Activated CD4-positive, alpha-beta memory T cell treated with anti-CD3 and anti-CD28 coated beads, Interleukin-2, amount 10 ng/mL, durations not matched to agents 7 days and 5 days (primary cell): ENCODE data around the gene KLF16. TPM values are rescaled to one million over a fixed set of nuclear protein-coding genes. Genes with fewer than 3 reads are reported as not detected.
A peak's percentile ranks its signal among the peaks of the same experiment; 100 is the strongest.

Experiments used
- CTCF ChIA-PET: fragments of 350-600 bp; sonication (Branson Sonifier 250); formaldehyde crosslinking; loops from one replicate; lab custom pipeline; 2021; ENCODE audit warnings: antibody characterized with exemption, inconsistent platforms; lab: Charles Lee
- POLR2A ChIA-PET: fragments of 350-600 bp; sonication (Branson Sonifier 250); formaldehyde crosslinking; loops from one replicate; lab custom pipeline; 2021; ENCODE audit warnings: antibody characterized with exemption; lab: Charles Lee
- DNase-seq: peaks from one replicate; pipeline ENCODE4 v3.0.0-alpha.2; 2020
- H3K27ac Mint-ChIP-seq: one replicate; pipeline ENCODE4 v1.8.0; 2021; ENCODE audit warnings: mild to moderate bottlenecking, mixed read lengths
- H3K27me3 Mint-ChIP-seq: one replicate; pipeline ENCODE4 v1.8.0; 2021; ENCODE audit warnings: mixed read lengths
- H3K36me3 Mint-ChIP-seq: one replicate; pipeline ENCODE4 v1.8.0; 2021; ENCODE audit warnings: low read depth, mixed read lengths
- H3K4me1 Mint-ChIP-seq: one replicate; pipeline ENCODE4 v1.8.0; 2021; ENCODE audit warnings: mixed read lengths
- H3K4me3 Mint-ChIP-seq: one replicate; pipeline ENCODE4 v1.8.0; 2021; ENCODE audit warnings: mild to moderate bottlenecking, mixed read lengths
- H3K9me3 Mint-ChIP-seq: one replicate; pipeline ENCODE4 v1.8.0; 2021; ENCODE audit warnings: mixed read lengths
- total RNA-seq, 2 experiments: library from RNA; stranded (reverse); gene quantifications; one replicate each; pipeline ENCODE4 v1.2.3, GENCODE V29; 2021

KLF16 gene
- total RNA-seq: 10 to 100 TPM; 24.6 to 25.7 TPM

DNA sequence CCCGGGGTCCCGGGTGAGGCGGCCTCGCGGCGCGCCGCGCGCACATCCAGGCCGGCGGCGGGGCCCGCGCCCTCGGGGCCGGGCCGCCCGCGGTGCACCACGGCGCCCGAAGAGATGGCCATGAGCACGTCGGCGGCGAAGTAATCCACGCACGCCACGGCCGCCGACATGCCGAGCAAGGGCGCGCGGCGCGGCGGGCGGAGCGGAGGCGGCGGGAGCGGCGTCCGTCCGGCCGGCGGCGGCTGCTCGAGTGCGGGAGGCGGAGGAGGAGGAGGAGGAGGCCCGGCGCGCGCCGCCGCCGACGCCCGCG is at the start of gene KLF16:
KLF16 (minus strand) TSS at position 252 of the 310 bp plus-strand sequence; CDS start at position 170, 82 bp downstream.
- no peak for DNase-seq
- Mint-ChIP-seq H3K4me3 (peak within 1 kb of the TSS; percentile 93), H3K27me3 (no peaks in the 10 kb centered on the region), H3K9me3 (no peaks in the 10 kb centered on the region), H3K27ac (peak within 1 kb of the TSS; percentile 87), H3K4me1 (peaks cover 46% of the 10 kb centered on the region), H3K36me3 (peaks cover 2% of the 10 kb centered on the region)
- CTCF ChIA-PET: no interaction called here
- POLR2A ChIA-PET: interaction anchor here (2.2 to 4.8 kb wide), 2 partner anchors 9 to 33 kb away, joined by 7 to 40 read pairs; no protein-coding TSS in a partner anchor

DNA sequence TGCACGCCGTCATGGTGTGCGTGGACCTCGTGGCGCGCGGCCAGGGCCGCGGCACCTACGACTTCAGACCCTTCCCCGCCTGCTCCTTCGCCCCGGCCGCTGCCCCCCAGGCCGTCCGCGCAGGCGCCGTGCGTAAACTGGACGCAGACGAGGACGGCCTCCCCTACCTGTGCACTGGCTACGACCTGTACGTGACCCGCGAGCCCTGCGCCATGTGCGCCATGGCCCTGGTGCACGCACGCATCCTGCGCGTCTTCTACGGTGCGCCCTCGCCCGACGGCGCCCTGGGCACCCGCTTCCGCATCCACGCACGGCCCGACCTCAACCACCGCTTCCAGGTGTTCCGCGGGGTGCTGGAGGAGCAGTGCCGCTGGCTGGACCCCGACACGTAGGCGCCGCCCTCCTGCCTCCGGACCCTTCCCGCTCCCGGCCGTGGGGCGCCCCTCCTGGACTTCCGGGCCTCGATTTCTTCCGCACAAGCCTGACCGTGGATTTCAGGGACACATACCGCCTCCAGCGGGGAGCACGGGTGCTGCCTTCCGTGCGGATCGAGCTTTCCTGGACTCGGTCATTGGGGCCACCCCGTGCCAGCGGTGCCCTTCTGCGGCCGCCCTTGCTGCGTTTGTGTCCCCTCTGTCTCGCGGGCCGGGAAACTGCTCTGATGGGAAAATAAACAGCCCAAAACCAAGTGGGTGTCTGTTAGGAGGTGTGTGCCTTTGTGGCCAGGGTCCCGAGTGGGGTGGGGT is 49.6 kb upstream of the KLF16 start:
- ChIA-PET CTCF (no interaction called here), POLR2A (no interaction called here)
- DNase-seq: no peak
- H3K4me1 Mint-ChIP-seq: peaks cover 23% of the 10 kb centered on the region
- no peaks in the 10 kb centered on the region for H3K9me3 Mint-ChIP-seq
- H3K4me3 Mint-ChIP-seq: no peak overlapping the region
- H3K27ac Mint-ChIP-seq: no peak overlapping the region
- H3K36me3 Mint-ChIP-seq: peaks cover 14% of the 10 kb centered on the region
- no peaks in the 10 kb centered on the region for H3K27me3 Mint-ChIP-seq

DNA sequence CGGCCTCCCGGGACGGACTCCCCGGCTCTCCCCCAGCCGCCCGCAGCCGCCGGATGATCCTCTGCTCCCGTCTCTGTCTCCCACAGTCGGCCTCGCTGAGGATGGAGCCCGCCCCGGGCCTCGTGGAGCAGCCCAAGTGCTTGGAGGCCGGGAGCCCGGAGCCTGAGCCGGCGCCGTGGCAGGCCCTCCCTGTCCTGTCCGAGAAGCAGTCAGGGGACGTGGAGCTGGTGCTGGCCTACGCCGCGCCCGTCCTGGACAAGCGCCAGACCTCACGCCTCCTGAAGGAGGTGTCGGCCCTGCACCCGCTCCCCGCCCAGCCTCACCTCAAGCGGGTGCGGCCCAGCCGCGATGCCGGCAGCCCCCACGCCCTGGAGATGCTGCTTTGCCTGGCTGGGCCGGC is 48.6 kb upstream of the KLF16 start:
- H3K36me3 Mint-ChIP-seq: peaks cover 11% of the 10 kb centered on the region
- no peak for DNase-seq
- H3K27ac Mint-ChIP-seq: no peak overlapping the region
- H3K4me1 Mint-ChIP-seq: peaks cover 27% of the 10 kb centered on the region
- POLR2A ChIA-PET: no interaction called here
- H3K27me3 Mint-ChIP-seq: no peaks in the 10 kb centered on the region
- no peak overlapping the region for H3K4me3 Mint-ChIP-seq
- CTCF ChIA-PET: no interaction called here
- H3K9me3 Mint-ChIP-seq: no peaks in the 10 kb centered on the region

DNA sequence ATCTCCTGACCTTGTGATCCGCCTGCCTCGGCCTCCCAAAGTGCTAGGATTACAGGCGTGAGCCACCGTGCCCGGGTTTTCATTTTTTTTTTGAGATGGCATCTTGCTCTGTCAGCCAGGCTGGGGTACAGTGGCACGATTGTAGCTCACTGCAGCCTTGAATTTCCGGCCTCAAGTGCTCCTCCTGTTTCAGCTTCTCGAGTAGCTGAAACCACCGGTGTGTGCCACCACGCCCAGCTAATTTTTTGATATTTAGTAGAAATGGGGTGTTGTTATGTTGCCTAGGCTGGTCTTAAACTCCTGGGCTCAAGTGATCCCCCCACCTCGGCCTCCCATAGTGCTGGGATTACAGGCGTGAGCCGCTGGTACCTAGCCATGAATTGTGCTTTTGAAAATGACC is 47.7 kb upstream of the KLF16 start:
- Mint-ChIP-seq H3K36me3 (peaks cover 11% of the 10 kb centered on the region), H3K9me3 (no peaks in the 10 kb centered on the region), H3K4me1 (peaks cover 27% of the 10 kb centered on the region), H3K27me3 (no peaks in the 10 kb centered on the region), H3K27ac (peak overlapping the region; percentile 69), H3K4me3 (no peak overlapping the region)
- ChIA-PET CTCF (no interaction called here), POLR2A (interaction anchor here (1.0 kb wide), 1 partner anchor 10 kb away, joined by 4 read pairs; no protein-coding TSS in a partner anchor)
- no peak for DNase-seq

DNA sequence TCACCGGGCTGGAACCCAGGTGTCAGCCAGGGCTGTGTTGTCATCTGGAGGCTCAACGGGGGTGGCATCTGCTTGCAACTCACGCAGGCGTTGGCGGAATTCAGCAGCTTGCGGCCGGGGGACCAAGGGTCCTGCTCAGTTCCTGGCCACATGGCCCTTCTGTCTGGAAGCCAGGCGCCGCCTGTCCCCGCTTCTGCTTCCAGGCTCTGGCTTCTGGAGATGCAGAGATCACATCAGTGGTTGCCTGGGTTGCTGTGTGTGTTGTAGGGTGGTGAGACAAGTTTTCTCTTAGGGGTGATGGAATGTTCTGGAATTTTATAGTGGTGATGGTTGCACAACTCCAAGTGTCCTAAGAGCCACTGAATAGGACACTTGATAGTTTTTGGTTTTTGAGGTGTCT is 46.8 kb upstream of the KLF16 start:
- CTCF ChIA-PET: interaction anchor here (1.2 kb wide), 1 partner anchor 20 kb away, joined by 3 read pairs; no protein-coding TSS in a partner anchor
- Mint-ChIP-seq H3K4me1 (peaks cover 32% of the 10 kb centered on the region), H3K27me3 (no peaks in the 10 kb centered on the region), H3K36me3 (peaks cover 17% of the 10 kb centered on the region), H3K4me3 (no peak overlapping the region), H3K27ac (peak overlapping the region; percentile 36), H3K9me3 (no peaks in the 10 kb centered on the region)
- POLR2A ChIA-PET: interaction anchor here (1.1 to 1.7 kb wide), 2 partner anchors 12 to 17 kb away, joined by 3 to 4 read pairs; no protein-coding TSS in a partner anchor
- no peak for DNase-seq

DNA sequence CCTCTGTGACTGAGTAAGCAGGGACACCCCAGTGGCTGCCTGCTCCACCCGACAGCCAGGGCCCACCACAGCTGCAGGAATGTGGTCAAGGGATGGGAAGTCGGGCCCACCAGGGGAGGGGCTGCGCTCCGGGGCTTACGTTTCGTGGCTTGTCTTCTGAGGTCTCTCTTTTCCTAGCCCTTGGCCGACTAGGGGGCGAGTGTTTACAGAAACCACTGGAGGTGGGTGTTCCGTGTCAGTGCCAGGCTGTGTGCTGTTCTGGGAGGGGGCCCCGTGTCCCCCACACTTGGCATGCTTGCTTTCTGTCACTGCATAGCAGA is 46.3 kb upstream of the KLF16 start:
- Mint-ChIP-seq H3K4me1 (peaks cover 34% of the 10 kb centered on the region), H3K4me3 (no peak overlapping the region), H3K36me3 (peaks cover 17% of the 10 kb centered on the region), H3K27me3 (no peaks in the 10 kb centered on the region), H3K27ac (no peak overlapping the region), H3K9me3 (no peaks in the 10 kb centered on the region)
- no peak for DNase-seq
- CTCF ChIA-PET: interaction anchor here (1.2 kb wide), 1 partner anchor 21 kb away, joined by 3 read pairs; no protein-coding TSS in a partner anchor
- POLR2A ChIA-PET: interaction anchor here (1.1 to 1.7 kb wide), 2 partner anchors 12 to 18 kb away, joined by 3 to 4 read pairs; no protein-coding TSS in a partner anchor

DNA sequence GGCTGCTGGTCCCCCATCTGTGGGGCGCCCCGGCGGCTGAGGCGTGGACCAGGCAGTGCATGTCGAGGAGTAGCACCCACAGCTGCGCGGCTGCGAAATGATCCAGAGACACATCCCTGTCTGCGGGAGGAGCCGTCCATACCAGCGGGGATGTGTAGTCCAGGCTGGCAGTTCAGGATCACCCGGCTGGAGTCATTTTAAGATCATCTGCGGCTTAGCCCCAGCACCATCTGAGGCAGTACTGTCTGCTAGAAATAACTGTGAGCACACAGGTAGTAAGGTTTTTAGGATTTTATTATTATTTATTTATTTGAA is 44.9 kb upstream of the KLF16 start:
- ChIA-PET POLR2A (interaction anchor here (1.3 kb wide), 1 partner anchor 13 kb away, joined by 3 read pairs; no protein-coding TSS in a partner anchor), CTCF (no interaction called here)
- H3K27me3 Mint-ChIP-seq: no peaks in the 10 kb centered on the region
- H3K4me1 Mint-ChIP-seq: peaks cover 47% of the 10 kb centered on the region
- H3K36me3 Mint-ChIP-seq: peaks cover 13% of the 10 kb centered on the region
- no peak for DNase-seq
- H3K9me3 Mint-ChIP-seq: no peaks in the 10 kb centered on the region
- H3K4me3 Mint-ChIP-seq: no peak overlapping the region
- no peak overlapping the region for H3K27ac Mint-ChIP-seq

DNA sequence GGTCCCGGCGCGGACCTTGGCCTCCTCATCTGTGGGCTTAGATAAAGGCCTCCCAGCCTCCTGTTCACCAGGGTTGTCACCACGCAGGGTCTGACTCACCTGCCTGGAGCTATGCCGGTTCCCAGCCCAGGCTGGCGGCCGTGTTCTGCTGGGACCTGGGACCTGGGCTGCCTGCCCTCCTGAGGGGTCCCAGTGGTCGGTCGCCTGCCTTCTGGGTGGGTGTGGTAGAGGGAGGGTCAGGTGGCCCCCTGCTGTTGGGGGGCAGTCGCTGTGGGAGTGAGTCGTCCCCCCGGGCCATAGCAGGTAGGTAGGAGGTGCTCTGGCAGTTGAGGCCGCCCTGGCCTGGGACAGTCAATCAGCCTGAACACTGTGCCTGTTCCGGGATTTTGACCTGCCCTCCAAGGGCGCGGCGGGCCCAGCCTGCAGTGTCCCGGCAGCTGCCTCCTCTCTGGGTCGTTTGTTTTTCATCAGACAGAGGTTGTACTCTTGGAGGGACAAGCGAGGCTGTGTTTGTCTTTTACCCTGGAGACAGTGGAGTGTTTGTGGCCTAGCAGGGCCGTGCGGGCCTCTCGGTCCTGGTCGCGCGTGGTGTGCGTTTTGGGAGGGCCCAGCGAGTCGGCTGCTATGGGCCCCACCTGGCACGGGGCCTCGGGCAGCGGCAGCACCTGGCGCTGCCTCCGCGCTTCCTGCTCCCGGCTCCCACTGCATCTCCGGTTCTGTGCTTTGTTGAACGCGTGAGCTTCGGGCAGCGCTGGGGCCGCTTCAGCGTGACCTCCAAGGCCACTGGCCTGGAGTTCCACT is 44.4 kb upstream of the KLF16 start:
- DNase-seq: no peak
- H3K9me3 Mint-ChIP-seq: no peaks in the 10 kb centered on the region
- no peak overlapping the region for H3K27ac Mint-ChIP-seq
- H3K27me3 Mint-ChIP-seq: no peaks in the 10 kb centered on the region
- ChIA-PET CTCF (no interaction called here), POLR2A (interaction anchor here (1.0 to 1.3 kb wide), 2 partner anchors 10 to 13 kb away, joined by 3 read pairs; no protein-coding TSS in a partner anchor)
- peaks cover 10% of the 10 kb centered on the region for H3K36me3 Mint-ChIP-seq
- peaks cover 50% of the 10 kb centered on the region for H3K4me1 Mint-ChIP-seq
- H3K4me3 Mint-ChIP-seq: no peak overlapping the region

DNA sequence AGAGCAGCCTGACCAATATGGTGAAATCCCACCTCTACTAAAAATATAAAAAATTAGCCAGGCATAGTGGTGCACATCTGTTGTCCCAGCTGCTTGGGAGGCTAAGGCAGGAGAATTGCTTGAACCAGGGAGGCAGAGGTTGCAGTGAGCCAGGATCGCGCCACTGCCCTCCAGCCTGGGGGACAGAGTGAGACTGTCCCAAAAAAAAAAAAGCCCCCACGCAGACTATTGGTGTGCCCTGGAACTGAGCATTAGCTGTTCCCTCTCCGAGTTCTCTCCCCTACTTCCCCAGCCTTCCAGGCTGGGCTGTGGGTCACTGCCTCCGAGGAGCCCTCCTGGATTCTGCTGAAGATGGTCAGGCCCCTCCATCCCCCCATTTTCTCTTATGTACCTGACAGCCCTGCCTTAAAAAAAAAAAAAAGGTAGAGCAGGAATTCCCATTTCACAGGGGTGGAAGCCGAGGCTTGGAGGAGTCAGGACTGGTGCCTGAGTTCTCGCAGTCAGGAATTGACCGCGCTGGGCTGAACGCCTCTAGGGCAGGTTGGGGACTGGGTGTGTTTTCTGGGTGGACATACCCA is 43.7 kb upstream of the KLF16 start:
- Mint-ChIP-seq H3K36me3 (peaks cover 10% of the 10 kb centered on the region), H3K4me1 (peaks cover 51% of the 10 kb centered on the region), H3K27me3 (no peaks in the 10 kb centered on the region), H3K9me3 (no peaks in the 10 kb centered on the region), H3K27ac (no peak overlapping the region), H3K4me3 (peak overlapping the region; percentile 35)
- ChIA-PET CTCF (no interaction called here), POLR2A (interaction anchor here (1.0 kb wide), 1 partner anchor 10 kb away, joined by 3 read pairs; no protein-coding TSS in a partner anchor)
- DNase-seq: no peak

DNA sequence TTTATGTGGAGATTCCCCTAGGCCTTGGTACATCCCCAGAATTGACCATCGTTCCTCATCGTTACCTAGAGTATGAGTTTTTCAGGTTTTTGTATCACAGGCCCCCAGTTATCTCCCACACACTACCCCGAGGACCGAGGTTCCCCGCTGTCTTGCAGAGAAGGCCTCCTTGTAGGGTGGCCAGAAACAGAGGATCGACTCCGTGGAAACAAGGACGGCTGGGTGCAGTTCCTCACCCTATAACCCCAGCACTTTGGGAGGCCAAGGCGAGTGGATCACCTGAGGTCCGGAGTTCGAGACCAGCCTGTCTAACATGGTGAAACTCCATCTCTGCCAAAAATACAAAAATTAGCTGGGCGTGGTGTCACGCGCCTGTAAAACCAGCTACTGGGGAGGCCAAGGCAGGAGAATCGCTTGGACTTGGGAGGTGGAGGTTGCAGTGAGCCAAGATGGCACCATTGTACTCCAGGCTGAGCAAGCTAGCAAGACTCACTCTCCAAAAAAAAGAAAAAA is 42.5 kb upstream of the KLF16 start:
- no peaks in the 10 kb centered on the region for H3K27me3 Mint-ChIP-seq
- peak overlapping the region; percentile 94 for H3K4me3 Mint-ChIP-seq
- H3K4me1 Mint-ChIP-seq: peaks cover 50% of the 10 kb centered on the region
- peak overlapping the region; percentile 84 for H3K27ac Mint-ChIP-seq
- no peak for DNase-seq
- no peaks in the 10 kb centered on the region for H3K9me3 Mint-ChIP-seq
- POLR2A ChIA-PET: interaction anchor here (0.7 to 1.9 kb wide), 8 partner anchors 9 to 49 kb away, joined by 3 to 9 read pairs (median 6); no protein-coding TSS in a partner anchor
- H3K36me3 Mint-ChIP-seq: peaks cover 10% of the 10 kb centered on the region
- CTCF ChIA-PET: interaction anchor here (1.1 to 1.5 kb wide), 3 partner anchors 9 to 41 kb away, joined by 3 to 6 read pairs (median 3); no protein-coding TSS in a partner anchor

DNA sequence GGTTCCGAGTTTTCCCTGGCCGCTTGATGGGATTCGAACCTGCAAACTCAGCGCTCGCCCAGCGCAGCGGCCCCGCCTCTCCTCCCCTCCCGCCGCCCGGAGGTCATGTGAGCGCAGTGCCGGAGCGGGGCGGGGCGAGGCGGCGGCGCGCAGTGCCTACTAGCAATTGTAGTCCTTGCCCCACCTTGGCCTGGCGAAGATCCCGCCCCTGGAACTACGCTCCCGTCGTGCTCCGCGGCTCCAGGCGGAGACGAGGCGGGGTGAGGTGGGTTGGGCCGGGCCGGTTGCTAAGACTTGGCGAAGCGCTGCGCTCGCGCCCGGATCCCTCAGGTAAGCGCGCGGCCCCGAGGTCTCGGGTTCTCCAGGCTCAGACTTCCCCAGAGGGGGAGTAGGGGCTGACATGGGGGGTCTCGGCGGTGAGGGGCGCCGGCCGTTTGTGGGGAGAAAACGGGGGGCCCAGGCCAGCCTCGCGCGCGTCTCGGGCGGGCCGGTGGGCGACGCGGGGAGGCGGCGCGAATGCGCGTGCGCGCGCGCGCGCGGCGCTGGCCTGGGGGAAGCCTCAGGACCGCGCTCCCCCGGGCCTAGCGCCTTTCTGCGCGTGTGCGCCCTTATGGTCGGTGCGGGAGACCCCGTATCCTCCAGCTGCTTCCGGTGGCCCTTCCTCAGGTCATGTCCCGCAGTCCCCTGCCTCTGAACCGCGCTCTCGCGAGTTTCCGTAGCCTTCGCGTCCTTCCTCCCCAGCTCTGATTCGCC is 41.9 kb upstream of the KLF16 start, which contains the start of the genes ADAT3 and SCAMP4:
ADAT3 (plus strand) TSS at position 290 of the 753 bp plus-strand sequence. CDS start 6,649 bp downstream, outside the sequence.
SCAMP4 (plus strand) TSS at position 290 of the 753 bp plus-strand sequence. CDS start 9,621 bp downstream, outside the sequence.
- CTCF ChIA-PET: interaction anchor here (1.1 to 1.5 kb wide), 3 partner anchors 8 to 41 kb away, joined by 3 to 6 read pairs (median 3); no protein-coding TSS in a partner anchor
- Mint-ChIP-seq H3K27ac (peak within 1 kb of the TSS; percentile 84), H3K9me3 (no peaks in the 10 kb centered on the region), H3K36me3 (peaks cover 8% of the 10 kb centered on the region), H3K4me3 (peak within 1 kb of the TSS; percentile 94), H3K4me1 (peaks cover 47% of the 10 kb centered on the region), H3K27me3 (no peaks in the 10 kb centered on the region)
- DNase-seq: peak; percentile 99
- POLR2A ChIA-PET: interaction anchor here (0.7 to 1.9 kb wide), 8 partner anchors 8 to 48 kb away, joined by 3 to 9 read pairs (median 6); no protein-coding TSS in a partner anchor

DNA sequence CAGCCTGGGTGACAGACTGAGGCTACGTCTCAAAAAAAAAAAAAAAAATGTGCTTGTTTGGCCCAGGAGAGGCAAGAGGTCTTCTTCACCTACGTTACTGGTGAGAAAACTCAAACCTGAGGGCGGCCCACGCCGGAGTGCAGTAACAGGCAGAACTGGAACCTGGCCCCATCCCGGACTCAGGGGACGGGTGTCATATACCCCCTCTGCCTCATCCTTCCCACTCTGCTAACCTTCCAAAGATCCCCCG is 41.4 kb upstream of the KLF16 start:
- no peaks in the 10 kb centered on the region for H3K9me3 Mint-ChIP-seq
- DNase-seq: no peak
- ChIA-PET CTCF (interaction anchor here (1.0 to 2.7 kb wide), 3 partner anchors 19 to 126 kb away, joined by 3 to 7 read pairs (median 5); no protein-coding TSS in a partner anchor), POLR2A (interaction anchor here (0.7 to 1.9 kb wide), 5 partner anchors 10 to 1252 kb away, joined by 3 to 7 read pairs (median 3); no protein-coding TSS in a partner anchor)
- H3K4me1 Mint-ChIP-seq: peaks cover 43% of the 10 kb centered on the region
- peaks cover 5% of the 10 kb centered on the region for H3K36me3 Mint-ChIP-seq
- H3K4me3 Mint-ChIP-seq: peak overlapping the region; percentile 94
- H3K27ac Mint-ChIP-seq: peak overlapping the region; percentile 76
- no peaks in the 10 kb centered on the region for H3K27me3 Mint-ChIP-seq
